ENCODE results near the gene AJM1. TPM values are rescaled to one million over a fixed set of nuclear protein-coding genes. Genes with fewer than 3 reads are reported as not detected.

The AJM1 gene
- polyA plus RNA-seq, 1 donor from 2014 or later = 1.5 TPM

DNA sequence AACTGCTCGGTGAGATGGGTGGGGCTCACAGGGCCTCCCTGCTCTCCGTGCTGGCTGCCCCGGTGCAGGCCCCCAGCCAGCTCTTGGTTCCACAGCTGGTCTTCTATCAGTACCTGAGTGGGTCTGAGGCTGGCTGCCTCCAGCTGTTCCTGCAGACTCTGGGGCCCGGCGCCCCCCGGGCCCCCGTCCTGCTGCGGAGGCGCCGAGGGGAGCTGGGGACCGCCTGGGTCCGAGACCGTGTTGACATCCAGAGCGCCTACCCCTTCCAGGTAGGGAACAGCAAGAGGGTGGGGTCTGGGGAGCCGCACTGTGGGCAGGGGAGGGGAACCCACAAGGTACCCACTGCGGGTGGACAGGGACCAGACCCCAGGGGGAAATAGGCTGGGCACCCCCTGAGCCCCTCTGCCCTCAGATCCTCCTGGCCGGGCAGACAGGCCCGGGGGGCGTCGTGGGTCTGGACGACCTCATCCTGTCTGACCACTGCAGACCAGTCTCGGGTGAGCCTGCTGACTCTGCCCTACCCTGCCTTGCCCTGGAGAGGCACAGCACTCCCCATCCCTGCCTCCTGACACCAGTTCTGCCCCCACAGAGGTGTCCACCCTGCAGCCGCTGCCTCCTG is 12.7 kb downstream of the AJM1 start:
- Histone ChIP-seq H2AFZ (ENCODE audit: low read depth, low read length) (no peak overlapping the region), H3K4me3 (ENCODE audit: low read length) (no peak overlapping the region), H4K20me1 (ENCODE audit: insufficient read depth) (no peaks in the 10 kb centered on the region), H3K36me3 (ENCODE audit: insufficient read depth, low read length) (no peaks in the 10 kb centered on the region), H3K27me3 (ENCODE audit: insufficient read depth, low read depth, low read length) (no peaks in the 10 kb centered on the region), H3K27ac (ENCODE audit: low read length) (no peak overlapping the region), H3K9me2 (ENCODE audit: insufficient read depth, low read length) (no peaks in the 10 kb centered on the region), H3K4me2 (ENCODE audit: low read length) (no peak overlapping the region), H3K9me3 (ENCODE audit: low read length) (no peaks in the 10 kb centered on the region), H3K79me2 (replicated peaks; ENCODE audit: insufficient read depth, low read length) (no peaks in the 10 kb centered on the region), H3F3A (ENCODE audit: insufficient read depth, low read length, poor library complexity, severe bottlenecking) (no peaks in the 10 kb centered on the region), H3K9ac (ENCODE audit: low read length) (no peak overlapping the region)
- TF ChIP-seq EZH2 (IDR thresholded peaks at IDR 0.05; ENCODE audit: borderline replicate concordance, insufficient read depth, low read length, poor library complexity, severe bottlenecking) (no peak), MXI1 (conservative IDR thresholded peaks at IDR 0.05; ENCODE audit: poor library complexity, severe bottlenecking) (no peak), POLR2AphosphoS5 (IDR thresholded peaks at IDR 0.05) (no peak), EP300 (conservative IDR thresholded peaks at IDR 0.05; ENCODE audit: poor library complexity, severe bottlenecking) (no peak), RAD21 (conservative IDR thresholded peaks at IDR 0.05) (no peak)
- TF ChIP-seq, protein P1, sequence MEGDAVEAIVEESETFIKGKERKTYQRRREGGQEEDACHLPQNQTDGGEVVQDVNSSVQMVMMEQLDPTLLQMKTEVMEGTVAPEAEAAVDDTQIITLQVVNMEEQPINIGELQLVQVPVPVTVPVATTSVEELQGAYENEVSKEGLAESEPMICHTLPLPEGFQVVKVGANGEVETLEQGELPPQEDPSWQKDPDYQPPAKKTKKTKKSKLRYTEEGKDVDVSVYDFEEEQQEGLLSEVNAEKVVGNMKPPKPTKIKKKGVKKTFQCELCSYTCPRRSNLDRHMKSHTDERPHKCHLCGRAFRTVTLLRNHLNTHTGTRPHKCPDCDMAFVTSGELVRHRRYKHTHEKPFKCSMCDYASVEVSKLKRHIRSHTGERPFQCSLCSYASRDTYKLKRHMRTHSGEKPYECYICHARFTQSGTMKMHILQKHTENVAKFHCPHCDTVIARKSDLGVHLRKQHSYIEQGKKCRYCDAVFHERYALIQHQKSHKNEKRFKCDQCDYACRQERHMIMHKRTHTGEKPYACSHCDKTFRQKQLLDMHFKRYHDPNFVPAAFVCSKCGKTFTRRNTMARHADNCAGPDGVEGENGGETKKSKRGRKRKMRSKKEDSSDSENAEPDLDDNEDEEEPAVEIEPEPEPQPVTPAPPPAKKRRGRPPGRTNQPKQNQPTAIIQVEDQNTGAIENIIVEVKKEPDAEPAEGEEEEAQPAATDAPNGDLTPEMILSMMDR (IDR thresholded peaks at IDR 0.05; ENCODE audit: poor library complexity, severe bottlenecking) = no peak
- TF ChIP-seq, protein P2, sequence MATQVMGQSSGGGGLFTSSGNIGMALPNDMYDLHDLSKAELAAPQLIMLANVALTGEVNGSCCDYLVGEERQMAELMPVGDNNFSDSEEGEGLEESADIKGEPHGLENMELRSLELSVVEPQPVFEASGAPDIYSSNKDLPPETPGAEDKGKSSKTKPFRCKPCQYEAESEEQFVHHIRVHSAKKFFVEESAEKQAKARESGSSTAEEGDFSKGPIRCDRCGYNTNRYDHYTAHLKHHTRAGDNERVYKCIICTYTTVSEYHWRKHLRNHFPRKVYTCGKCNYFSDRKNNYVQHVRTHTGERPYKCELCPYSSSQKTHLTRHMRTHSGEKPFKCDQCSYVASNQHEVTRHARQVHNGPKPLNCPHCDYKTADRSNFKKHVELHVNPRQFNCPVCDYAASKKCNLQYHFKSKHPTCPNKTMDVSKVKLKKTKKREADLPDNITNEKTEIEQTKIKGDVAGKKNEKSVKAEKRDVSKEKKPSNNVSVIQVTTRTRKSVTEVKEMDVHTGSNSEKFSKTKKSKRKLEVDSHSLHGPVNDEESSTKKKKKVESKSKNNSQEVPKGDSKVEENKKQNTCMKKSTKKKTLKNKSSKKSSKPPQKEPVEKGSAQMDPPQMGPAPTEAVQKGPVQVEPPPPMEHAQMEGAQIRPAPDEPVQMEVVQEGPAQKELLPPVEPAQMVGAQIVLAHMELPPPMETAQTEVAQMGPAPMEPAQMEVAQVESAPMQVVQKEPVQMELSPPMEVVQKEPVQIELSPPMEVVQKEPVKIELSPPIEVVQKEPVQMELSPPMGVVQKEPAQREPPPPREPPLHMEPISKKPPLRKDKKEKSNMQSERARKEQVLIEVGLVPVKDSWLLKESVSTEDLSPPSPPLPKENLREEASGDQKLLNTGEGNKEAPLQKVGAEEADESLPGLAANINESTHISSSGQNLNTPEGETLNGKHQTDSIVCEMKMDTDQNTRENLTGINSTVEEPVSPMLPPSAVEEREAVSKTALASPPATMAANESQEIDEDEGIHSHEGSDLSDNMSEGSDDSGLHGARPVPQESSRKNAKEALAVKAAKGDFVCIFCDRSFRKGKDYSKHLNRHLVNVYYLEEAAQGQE (IDR thresholded peaks at IDR 0.05; ENCODE audit: borderline replicate concordance) = no peak

DNA sequence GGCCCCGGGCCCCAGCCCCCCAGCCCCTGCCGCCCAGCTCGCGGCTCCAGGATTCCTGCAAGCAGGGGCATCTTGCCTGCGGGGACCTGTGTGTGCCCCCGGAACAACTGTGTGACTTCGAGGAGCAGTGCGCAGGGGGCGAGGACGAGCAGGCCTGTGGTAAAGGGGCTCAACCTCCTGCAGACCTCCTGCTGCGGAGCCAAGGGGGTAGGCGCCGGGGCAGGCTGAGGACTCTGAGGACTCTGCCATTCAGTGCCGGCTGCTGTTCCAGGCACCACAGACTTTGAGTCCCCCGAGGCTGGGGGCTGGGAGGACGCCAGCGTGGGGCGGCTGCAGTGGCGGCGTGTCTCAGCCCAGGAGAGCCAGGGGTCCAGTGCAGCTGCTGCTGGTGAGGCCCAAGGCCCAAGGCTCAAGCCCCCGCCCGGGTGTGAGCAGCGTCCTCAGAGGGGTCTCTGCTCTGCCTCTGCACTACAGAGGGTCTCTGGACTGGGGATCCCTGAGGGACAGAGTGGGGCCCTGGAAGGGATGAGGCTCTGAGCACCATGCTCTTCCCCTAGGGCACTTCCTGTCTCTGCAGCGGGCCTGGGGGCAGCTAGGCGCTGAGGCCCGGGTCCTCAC is 13.3 kb downstream of the AJM1 start:
- H3K36me3 ChIP-seq (ENCODE audit: insufficient read depth, low read length) = no peaks in the 10 kb centered on the region
- TF ChIP-seq, protein P1 (IDR thresholded peaks at IDR 0.05; ENCODE audit: poor library complexity, severe bottlenecking) = no peak
- no peak for TF ChIP-seq MXI1 (conservative IDR thresholded peaks at IDR 0.05; ENCODE audit: poor library complexity, severe bottlenecking)
- no peak for TF ChIP-seq POLR2AphosphoS5 (IDR thresholded peaks at IDR 0.05)
- no peak for TF ChIP-seq TAF1 (IDR thresholded peaks at IDR 0.05; ENCODE audit: low read depth)
- no peak for TF ChIP-seq RAD21 (conservative IDR thresholded peaks at IDR 0.05)
- no peak for TF ChIP-seq SMC3 (conservative IDR thresholded peaks at IDR 0.05; ENCODE audit: poor library complexity)
- no peak for TF ChIP-seq EP300 (conservative IDR thresholded peaks at IDR 0.05; ENCODE audit: poor library complexity, severe bottlenecking)
- TF ChIP-seq EZH2 (IDR thresholded peaks at IDR 0.05; ENCODE audit: borderline replicate concordance, insufficient read depth, low read length, poor library complexity, severe bottlenecking) = no peak
- no peaks in the 10 kb centered on the region for H4K20me1 ChIP-seq (ENCODE audit: insufficient read depth)
- no peak overlapping the region for H2AFZ ChIP-seq (ENCODE audit: low read depth, low read length)
- H3K9ac ChIP-seq (ENCODE audit: low read length) = no peak overlapping the region
- H3K27me3 ChIP-seq (ENCODE audit: insufficient read depth, low read depth, low read length) = no peaks in the 10 kb centered on the region
- H3K9me2 ChIP-seq (ENCODE audit: insufficient read depth, low read length) = no peaks in the 10 kb centered on the region
- no peak overlapping the region for H3K27ac ChIP-seq (ENCODE audit: low read length)
- H3K79me2 ChIP-seq (replicated peaks; ENCODE audit: insufficient read depth, low read length) = no peaks in the 10 kb centered on the region
- H3K4me3 ChIP-seq (ENCODE audit: low read length) = no peak overlapping the region
- no peaks in the 10 kb centered on the region for H3F3A ChIP-seq (ENCODE audit: insufficient read depth, low read length, poor library complexity, severe bottlenecking)
- no peaks in the 10 kb centered on the region for H3K9me3 ChIP-seq (ENCODE audit: low read length)
- no peak overlapping the region for H3K4me2 ChIP-seq (ENCODE audit: low read length)
